Neural progenitor cell (in vitro differentiated cells): ENCODE measurements around the gene MAPK12.

Source experiments
- CTCF ChIP-seq: fragments of 200-600 bp; sonication (generic); IDR thresholded peaks from 2 replicates; pipeline ENCODE4 v1.5.1; 2017; ENCODE audit warnings: antibody characterized with exemption, mild to moderate bottlenecking
- EZH2 ChIP-seq: fragments of 200-600 bp; sonication (generic); IDR thresholded peaks from 2 replicates; pipeline ENCODE4 v1.6.1; 2017; ENCODE audit warnings: antibody characterized with exemption, mild to moderate bottlenecking, moderate library complexity
- EZH2phosphoT487 ChIP-seq: fragments of 200-600 bp; sonication (generic); IDR thresholded peaks from 2 replicates; pipeline ENCODE4 v1.6.1; 2017; ENCODE audit warnings: antibody characterized with exemption

GRCh38 chr22:50226875-50227165, 34.7 kb downstream of the MAPK12 start:
- TF ChIP-seq CTCF (no peak), EZH2phosphoT487 (no peak), EZH2 (no peak)
